PC-9 (cell line): ENCODE measurements around the gene SDK2.
"Not testable (repeated sequence)": the region's sequence is repeated elsewhere in the genome, so short reads cannot be mapped to it uniquely, and the experiment has no call there.

Source experiments
- CTCF ChIP-seq: fragments of 200-600 bp; sonication (generic); conservative IDR thresholded peaks from 2 replicates; pipeline ENCODE4 v1.6.1; 2017; ENCODE audit warnings: mixed run types, antibody characterized with exemption, mild to moderate bottlenecking, moderate library complexity
- EZH2 ChIP-seq: fragments of 200-600 bp; sonication (generic); IDR thresholded peaks from 2 replicates; pipeline ENCODE4 v1.8.0; 2017; ENCODE audit warnings: antibody characterized with exemption, low read depth

- TF ChIP-seq CTCF, EZH2: not testable (repeated sequence)
These were observed 331.4 kb downstream of the SDK2 start for GRCh38 chr17:73312887-73313286.
